Measurements from ENCODE around the gene PGAP6.

- no peak for TF ChIP-seq USF2 (IDR thresholded peaks at IDR 0.05; ENCODE audit: low read depth, low read length)
- TF ChIP-seq MXI1 (IDR thresholded peaks at IDR 0.05; ENCODE audit: borderline replicate concordance, low read depth, low read length) = no peak
- TF ChIP-seq POLR2A (IDR thresholded peaks at IDR 0.05; ENCODE audit: low read depth, low read length) = no peak
- no peak for TF ChIP-seq CTCF (conservative IDR thresholded peaks at IDR 0.05; ENCODE audit: low read depth, low read length)
- no peak for TF ChIP-seq CEBPB (IDR thresholded peaks at IDR 0.05; ENCODE audit: low read depth, low read length)
- TF ChIP-seq SMC3 (IDR thresholded peaks at IDR 0.05; ENCODE audit: low read depth, low read length) = no peak
- TF ChIP-seq RFX5 (IDR thresholded peaks at IDR 0.05; ENCODE audit: low read depth, low read length) = no peak
- no peak for TF ChIP-seq MAFK (IDR thresholded peaks at IDR 0.05; ENCODE audit: low read depth, low read length)
- TF ChIP-seq BHLHE40 (IDR thresholded peaks at IDR 0.05; ENCODE audit: low read depth, low read length) = no peak
- no peak for TF ChIP-seq CHD1 (IDR thresholded peaks at IDR 0.05; ENCODE audit: low read depth, low read length)
Observed at GRCh38 chr16:350203-350602, 31.6 kb downstream of the PGAP6 start.
